Measurements from ENCODE around the gene TMPRSS11E.

GRCh38 chr4:68430337-68430736 lies 16.9 kb upstream of the TMPRSS11E start:
- no peak for TF ChIP-seq CTCF (IDR thresholded peaks at IDR 0.05)
- TF ChIP-seq POLR2AphosphoS5 (IDR thresholded peaks at IDR 0.05; ENCODE audit: low read depth, low read length) = no peak
- TF ChIP-seq TCF7L2 (IDR thresholded peaks at IDR 0.05; ENCODE audit: low read depth, low read length) = no peak
